OCI-LY7 (cell line): ENCODE measurements around the gene CHAF1A. TPM values are rescaled to one million over a fixed set of nuclear protein-coding genes. Genes with fewer than 3 reads are reported as not detected.
A peak's percentile ranks its signal among the peaks of the same experiment; 100 is the strongest.

ENCODE experiments used
- BruUV-seq: library from RNA; stranded (reverse); fragments of 400-500 nt; replicated peaks from 2 replicates; lab custom pipeline; 2021; lab: Mats Ljungman, UMichigan
- CTCF ChIA-PET: fragments of 300-600 bp; sonication (Branson Sonifier 250); formaldehyde crosslinking; loops from one replicate; lab custom pipeline; 2022; ENCODE audit warnings: antibody characterized with exemption; ENCODE audit not compliant: unreplicated experiment; lab: Charles Lee
- POLR2A ChIA-PET: fragments of 300-600 bp; sonication (Branson Sonifier 250); formaldehyde crosslinking; loops from one replicate; lab custom pipeline; 2022; ENCODE audit warnings: antibody characterized with exemption; lab: Charles Lee
- DNase-seq: peaks from one replicate; pipeline ENCODE4 v3.0.0-alpha.2; 2015; ENCODE audit warnings: low spot score
- H2AFZ ChIP-seq: fragments of 200-600 bp; sonication (generic), shearing (Covaris generic); 2 replicates; pipeline ENCODE4 v1.6.1; 2014; ENCODE audit warnings: mild to moderate bottlenecking, antibody characterized with exemption, low read length, moderate library complexity
- H3K27ac ChIP-seq: fragments of 200-600 bp; sonication (generic); 2 replicates; pipeline ENCODE4 v1.5.1; 2014; ENCODE audit warnings: mixed run types, low read depth, mild to moderate bottlenecking, moderate library complexity, low read length, inconsistent platforms; ENCODE audit not compliant: poor library complexity, severe bottlenecking
- H3K36me3 ChIP-seq: fragments of 200-600 bp; sonication (generic); 2 replicates; pipeline ENCODE4 v1.6.1; 2014; ENCODE audit warnings: mild to moderate bottlenecking, antibody characterized with exemption, low read length, moderate library complexity, mixed read lengths; ENCODE audit not compliant: insufficient read depth
- H3K4me1 ChIP-seq: fragments of 200-600 bp; sonication (generic); 2 replicates; pipeline ENCODE4 v1.5.1; 2014; ENCODE audit warnings: mild to moderate bottlenecking, low read length; ENCODE audit not compliant: insufficient read depth, poor library complexity, severe bottlenecking
- H3K4me2 ChIP-seq: fragments of 200-600 bp; sonication (generic); 2 replicates; pipeline ENCODE4 v1.6.1; 2014; ENCODE audit warnings: mild to moderate bottlenecking, low read length
- H3K4me3 ChIP-seq: fragments of 200-600 bp; sonication (generic); 2 replicates; pipeline ENCODE4 v1.5.1; 2014; ENCODE audit warnings: mild to moderate bottlenecking, low read depth, low read length; ENCODE audit not compliant: poor library complexity, severe bottlenecking
- H3K79me2 ChIP-seq: fragments of 200-600 bp; sonication (generic); 2 replicates; pipeline ENCODE4 v1.6.1; 2016; ENCODE audit warnings: low read depth, mild to moderate bottlenecking, low read length, moderate library complexity, mixed read lengths; ENCODE audit not compliant: insufficient read depth
- H3K9me2 ChIP-seq: fragments of 200-600 bp; sonication (generic); 2 replicates; pipeline ENCODE4 v1.6.1; 2016; ENCODE audit warnings: mild to moderate bottlenecking, low read length, mixed read lengths; ENCODE audit not compliant: insufficient read depth
- H3K9me3 ChIP-seq: fragments of 200-600 bp; sonication (generic); 2 replicates; pipeline ENCODE4 v1.6.1; 2014; ENCODE audit warnings: mild to moderate bottlenecking, mixed run types, low read length, mixed read lengths
- H4K20me1 ChIP-seq: fragments of 200-600 bp; sonication (generic); 2 replicates; pipeline ENCODE4 v1.6.1; 2014; ENCODE audit warnings: mild to moderate bottlenecking, antibody characterized with exemption, low read length, moderate library complexity, mixed read lengths; ENCODE audit not compliant: insufficient read depth
- EZH2phosphoT487 ChIP-seq: fragments of 200-600 bp; sonication (generic); IDR thresholded peaks from 2 replicates; pipeline ENCODE4 v1.6.1; 2018; ENCODE audit warnings: low read depth, borderline replicate concordance, mild to moderate bottlenecking, mixed run types, antibody characterized with exemption, low read length, moderate library complexity, mixed read lengths
- intact Hi-C: fragments of 100-400 bp; cut with micrococcal nuclease; formaldehyde crosslinking; loops from one replicate; pipeline ENCODE4 v1.10.0; 2022; ENCODE audit not compliant: unreplicated experiment
- total RNA-seq, 2 experiments: library from RNA; depleted of rRNA in 1 of 2; stranded (reverse); fragments of >200 nt in 1 of 2; shearing (Covaris generic) in 1 of 2; gene quantifications; 2 replicates each; pipeline ENCODE4 v1.2.3, GENCODE V29; 2014 to 2022
- TF ChIP-seq, protein P1 (sequence below): fragments of 200-600 bp; sonication (generic); conservative IDR thresholded peaks from 2 replicates; pipeline ENCODE4 v1.5.1; 2014; ENCODE audit warnings: mild to moderate bottlenecking, antibody characterized with exemption, low read length, moderate library complexity, mixed read lengths

CHAF1A gene
- total RNA-seq, 2 experiments from 2014 or later = 107 to 119 TPM

GRCh38 chr19:4373601-4374497 is 28.6 kb upstream of the CHAF1A start:
- no peak overlapping the region for H3K4me2 ChIP-seq
- H3K27ac ChIP-seq = no peak overlapping the region
- peaks cover 18% of the 10 kb centered on the region; the same call in 1 of the 2 replicates for H3K79me2 ChIP-seq
- BruUV-seq = no TSS peak
- DNase-seq = no peak
- intact Hi-C loops = no loop called here
- H3K36me3 ChIP-seq = no peaks in the 10 kb centered on the region
- ChIA-PET POLR2A (no interaction called here), CTCF (no interaction called here)
- no peak overlapping the region for H3K4me3 ChIP-seq
- H3K4me1 ChIP-seq = peaks cover 54% of the 10 kb centered on the region
- no peak for TF ChIP-seq EZH2phosphoT487
- TF ChIP-seq, protein P1, sequence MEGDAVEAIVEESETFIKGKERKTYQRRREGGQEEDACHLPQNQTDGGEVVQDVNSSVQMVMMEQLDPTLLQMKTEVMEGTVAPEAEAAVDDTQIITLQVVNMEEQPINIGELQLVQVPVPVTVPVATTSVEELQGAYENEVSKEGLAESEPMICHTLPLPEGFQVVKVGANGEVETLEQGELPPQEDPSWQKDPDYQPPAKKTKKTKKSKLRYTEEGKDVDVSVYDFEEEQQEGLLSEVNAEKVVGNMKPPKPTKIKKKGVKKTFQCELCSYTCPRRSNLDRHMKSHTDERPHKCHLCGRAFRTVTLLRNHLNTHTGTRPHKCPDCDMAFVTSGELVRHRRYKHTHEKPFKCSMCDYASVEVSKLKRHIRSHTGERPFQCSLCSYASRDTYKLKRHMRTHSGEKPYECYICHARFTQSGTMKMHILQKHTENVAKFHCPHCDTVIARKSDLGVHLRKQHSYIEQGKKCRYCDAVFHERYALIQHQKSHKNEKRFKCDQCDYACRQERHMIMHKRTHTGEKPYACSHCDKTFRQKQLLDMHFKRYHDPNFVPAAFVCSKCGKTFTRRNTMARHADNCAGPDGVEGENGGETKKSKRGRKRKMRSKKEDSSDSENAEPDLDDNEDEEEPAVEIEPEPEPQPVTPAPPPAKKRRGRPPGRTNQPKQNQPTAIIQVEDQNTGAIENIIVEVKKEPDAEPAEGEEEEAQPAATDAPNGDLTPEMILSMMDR = no peak
- H3K9me2 ChIP-seq = no peaks in the 10 kb centered on the region
- peaks cover 20% of the 10 kb centered on the region for H4K20me1 ChIP-seq
- H2AFZ ChIP-seq = no peak overlapping the region
- H3K9me3 ChIP-seq = no peaks in the 10 kb centered on the region

DNA sequence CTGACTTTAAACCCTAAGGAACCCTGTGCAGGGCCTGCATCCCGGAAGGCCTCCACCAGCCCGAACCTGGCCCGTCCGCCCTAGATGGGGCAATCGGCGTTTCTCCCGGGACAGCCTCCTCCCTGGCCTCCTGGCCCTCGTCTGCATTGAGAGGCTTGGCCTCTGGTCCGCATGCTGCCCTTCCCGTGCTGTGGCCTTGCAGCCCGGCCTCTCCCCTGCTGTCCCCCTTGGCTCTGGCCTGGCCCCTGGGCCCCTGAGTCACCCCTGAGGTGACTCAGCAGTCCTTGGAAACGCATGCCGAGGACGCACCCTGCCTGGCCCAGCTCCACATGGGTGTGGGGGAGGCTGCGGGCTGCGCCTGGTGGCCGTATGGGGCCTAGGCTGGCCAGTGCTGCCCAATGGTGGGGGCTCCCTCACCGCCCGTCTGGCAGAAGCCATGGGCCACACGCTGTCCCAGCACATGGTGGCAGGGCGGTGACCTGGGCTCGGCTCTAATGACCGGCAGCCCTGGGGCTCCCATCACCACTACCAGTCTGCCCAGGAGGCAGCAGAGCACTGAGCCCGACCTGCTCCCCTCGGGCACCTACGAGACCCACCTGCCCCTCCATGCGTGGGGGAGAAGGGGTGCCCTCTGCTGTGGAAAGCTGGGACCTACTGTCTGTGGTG is 27.8 kb upstream of the CHAF1A start:
- peaks cover 27% of the 10 kb centered on the region for H4K20me1 ChIP-seq
- no peaks in the 10 kb centered on the region for H3K36me3 ChIP-seq
- H3K79me2 ChIP-seq = peaks cover 25% of the 10 kb centered on the region; the same call in 1 of the 2 replicates
- no peak overlapping the region for H3K27ac ChIP-seq
- H3K4me3 ChIP-seq = no peak overlapping the region
- no peak overlapping the region for H2AFZ ChIP-seq
- no TSS peak for BruUV-seq
- ChIA-PET POLR2A (no interaction called here), CTCF (no interaction called here)
- intact Hi-C loops = loop anchor here (1.0 kb wide), 1 partner anchor 26 kb away; the partner anchor contains the start of gene SH3GL1
- TF ChIP-seq, protein P1 = no peak
- no peak for TF ChIP-seq EZH2phosphoT487
- DNase-seq = no peak
- peak overlapping the region; percentile 78 for H3K4me2 ChIP-seq
- peaks cover 54% of the 10 kb centered on the region for H3K4me1 ChIP-seq
- no peaks in the 10 kb centered on the region for H3K9me3 ChIP-seq
- H3K9me2 ChIP-seq = no peaks in the 10 kb centered on the region
